GM19023 (cell line): ENCODE results near the gene RABEP2.
"Not testable (repeated sequence)": the region's sequence is repeated elsewhere in the genome, so short reads cannot be mapped to it uniquely, and the experiment has no call there.

Source experiments
- ATAC-seq: cut with Tn5 transposase; IDR thresholded peaks from one replicate; pipeline ENCODE4 v1.9.1; 2021; ENCODE audit warnings: mild to moderate bottlenecking, moderate library complexity; ENCODE audit not compliant: unreplicated experiment

RABEP2 gene

GRCh38 chr16:28904828-28905227 lies 20.2 kb downstream of the RABEP2 start:
- ATAC-seq: no peak

- no peak for ATAC-seq
Observed at GRCh38 chr16:28904363-28904762, 20.7 kb downstream of the RABEP2 start.

- ATAC-seq: no peak
Observed at GRCh38 chr16:28903344-28904042, 21.5 kb downstream of the RABEP2 start.

- no peak for ATAC-seq
Observed at GRCh38 chr16:28902909-28903308, 22.1 kb downstream of the RABEP2 start.

GRCh38 chr16:28901862-28902261 lies 23.2 kb downstream of the RABEP2 start:
- ATAC-seq: no peak

- ATAC-seq: no peak
Observed at GRCh38 chr16:28900601-28901000, 24.4 kb downstream of the RABEP2 start.

GRCh38 chr16:28899882-28900590 lies 25.0 kb downstream of the RABEP2 start:
- ATAC-seq: no peak

GRCh38 chr16:28898942-28899341 lies 26.1 kb downstream of the RABEP2 start:
- no peak for ATAC-seq

- ATAC-seq: no peak
Observed at GRCh38 chr16:28898266-28898665, 26.8 kb downstream of the RABEP2 start.

GRCh38 chr16:28897826-28898225 lies 27.2 kb downstream of the RABEP2 start:
- no peak for ATAC-seq

GRCh38 chr16:28895609-28896008 lies 29.4 kb downstream of the RABEP2 start:
- ATAC-seq: no peak

GRCh38 chr16:28893291-28893690 lies 31.7 kb downstream of the RABEP2 start:
- ATAC-seq: no peak

GRCh38 chr16:28891964-28892890 lies 32.8 kb downstream of the RABEP2 start:
- no peak for ATAC-seq

GRCh38 chr16:28890355-28890754 lies 34.7 kb downstream of the RABEP2 start:
- ATAC-seq: not testable (repeated sequence)

- no peak for ATAC-seq
Observed at GRCh38 chr16:28886945-28887344, 38.1 kb downstream of the RABEP2 start.

- no peak for ATAC-seq
Observed at GRCh38 chr16:28884045-28884444, 41.0 kb downstream of the RABEP2 start.

- no peak for ATAC-seq
Observed at GRCh38 chr16:28883221-28883996, 41.6 kb downstream of the RABEP2 start.

GRCh38 chr16:28882551-28883160 lies 42.4 kb downstream of the RABEP2 start:
- ATAC-seq: no peak

- ATAC-seq: not testable (repeated sequence)
Observed at GRCh38 chr16:28881565-28881964, 43.5 kb downstream of the RABEP2 start.

- ATAC-seq: no peak
Observed at GRCh38 chr16:28880955-28881354, 44.1 kb downstream of the RABEP2 start.
